ENCODE measurements around the gene PCED1A.

Gene PCED1A

DNA sequence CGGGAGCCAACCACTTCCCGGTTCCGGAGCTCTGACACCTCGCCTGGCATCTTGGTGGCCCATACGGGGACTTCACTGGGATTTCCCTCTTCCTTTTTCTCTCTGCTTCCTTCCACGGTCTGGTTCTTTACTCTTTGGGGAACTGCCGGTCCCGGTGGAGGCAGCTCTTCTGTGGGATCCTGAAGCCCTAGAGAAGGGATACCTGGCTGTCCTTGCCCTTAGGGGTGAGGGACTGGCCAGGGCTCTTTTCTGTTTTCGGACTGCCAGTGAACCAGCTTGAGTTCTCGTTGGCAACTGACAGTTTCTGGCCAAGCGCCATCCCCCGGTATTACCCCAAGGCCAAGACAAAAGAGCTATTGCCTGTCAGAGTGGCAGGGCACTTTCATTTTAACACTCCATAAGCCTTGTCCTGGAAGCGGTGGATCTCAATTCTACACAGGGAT lies 39.1 kb downstream of the PCED1A start:
- no peak for DNase-seq

DNA sequence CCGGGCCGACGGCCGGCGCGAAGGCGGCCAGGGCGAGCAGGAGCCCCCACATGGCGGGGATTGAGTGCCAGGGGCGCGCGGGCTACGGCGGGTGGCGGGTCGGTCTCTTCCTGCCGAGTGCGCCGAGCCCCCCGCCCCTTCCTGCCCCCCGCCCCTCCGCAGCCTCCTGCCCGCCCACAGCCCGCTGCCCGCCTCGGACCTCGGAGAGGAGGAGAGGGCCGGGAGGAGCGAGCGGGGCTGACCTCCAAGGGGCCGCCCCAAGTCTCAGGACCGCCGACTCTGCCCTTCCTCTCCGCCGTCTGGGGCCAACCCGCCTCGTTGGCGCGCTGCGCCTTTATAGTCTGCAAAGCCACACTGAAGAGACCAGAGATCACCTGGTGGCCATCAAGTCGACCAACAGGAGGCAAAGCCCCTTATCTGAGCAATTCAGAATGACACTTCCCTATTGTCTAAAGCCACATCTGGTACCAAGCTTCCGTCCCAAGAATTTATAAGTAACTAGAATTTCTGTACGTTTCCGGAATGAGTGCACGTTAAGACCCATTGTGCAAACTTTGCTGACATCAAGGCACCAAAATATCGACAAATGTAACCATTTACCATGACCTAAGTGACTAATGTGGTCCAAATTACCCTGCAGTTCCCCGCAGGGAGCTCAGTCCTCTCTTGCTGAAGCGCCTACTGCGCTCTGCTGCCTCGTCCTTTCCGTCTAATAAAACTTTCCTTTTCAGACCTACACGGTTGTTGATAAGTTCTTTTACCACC lies 39.8 kb downstream of the PCED1A start, which contains the start of gene CPXM1:
CPXM1 (minus strand) TSS at position 107 of the 765 bp plus-strand sequence; CDS start at position 52, 55 bp downstream.
- peak in 1 of 6 experiments; percentile 6 for DNase-seq

DNA sequence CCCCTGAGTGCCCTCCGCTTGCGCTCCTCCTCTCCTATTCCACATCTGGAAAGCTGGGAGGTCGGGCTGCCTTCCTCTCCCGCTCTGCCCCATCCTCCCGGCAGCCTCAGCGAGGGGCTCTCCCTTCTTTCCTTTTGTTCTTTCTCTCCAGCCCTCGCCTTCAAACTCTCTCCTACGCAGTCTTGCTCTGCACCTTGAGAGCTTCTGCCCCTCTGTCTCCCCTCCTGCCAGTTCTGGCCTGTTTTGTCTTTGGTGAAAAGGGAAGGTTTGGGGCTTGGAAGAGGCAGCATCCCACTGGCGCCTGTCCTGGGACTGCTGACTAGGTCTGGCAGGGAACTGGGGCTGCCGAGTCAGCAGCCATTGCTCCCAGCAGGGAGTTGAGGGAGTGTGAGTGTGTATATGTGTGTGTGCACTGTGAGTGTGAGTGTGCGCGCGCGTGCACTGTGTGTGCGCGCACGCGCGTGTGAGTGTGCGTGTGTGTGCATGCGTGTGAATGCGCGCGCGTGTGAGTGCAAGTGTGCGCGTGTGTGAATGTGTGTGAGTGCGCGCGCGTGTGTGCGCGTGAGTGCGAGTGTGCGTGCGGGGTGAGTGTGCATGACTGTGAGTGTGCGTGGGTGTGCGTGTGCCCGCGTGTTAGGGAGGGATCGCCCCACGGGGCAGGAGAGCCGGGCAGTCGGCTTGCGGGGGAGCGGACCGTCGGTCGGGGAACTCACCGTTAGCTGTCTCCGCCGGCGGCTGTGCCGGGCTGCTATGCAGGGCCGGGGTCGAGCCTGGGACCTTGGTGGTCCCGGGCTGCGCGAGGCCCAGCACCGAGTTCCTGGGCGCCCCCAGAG lies 40.6 kb downstream of the PCED1A start:
- no peak for DNase-seq

DNA sequence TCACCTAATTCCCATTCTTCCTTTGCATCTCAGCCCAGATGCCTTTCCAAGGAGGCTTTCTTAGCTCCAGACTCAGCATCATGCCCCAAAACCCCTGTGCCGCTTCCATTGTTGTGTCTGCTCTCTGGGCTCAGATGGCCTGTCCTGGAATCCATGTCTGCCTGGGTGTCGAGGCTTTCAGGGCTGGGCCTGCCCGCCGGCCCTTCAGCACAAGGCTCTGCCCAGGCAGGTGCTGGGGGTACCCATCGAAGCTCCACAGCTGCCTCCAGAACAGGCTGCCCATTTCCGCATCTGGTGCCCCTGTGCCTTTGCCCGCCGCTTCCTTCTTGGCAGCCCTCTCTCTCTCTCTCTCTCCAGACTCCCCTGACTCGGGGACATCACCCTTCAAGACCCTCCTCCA lies 41.2 kb downstream of the PCED1A start:
- DNase-seq: no peak

DNA sequence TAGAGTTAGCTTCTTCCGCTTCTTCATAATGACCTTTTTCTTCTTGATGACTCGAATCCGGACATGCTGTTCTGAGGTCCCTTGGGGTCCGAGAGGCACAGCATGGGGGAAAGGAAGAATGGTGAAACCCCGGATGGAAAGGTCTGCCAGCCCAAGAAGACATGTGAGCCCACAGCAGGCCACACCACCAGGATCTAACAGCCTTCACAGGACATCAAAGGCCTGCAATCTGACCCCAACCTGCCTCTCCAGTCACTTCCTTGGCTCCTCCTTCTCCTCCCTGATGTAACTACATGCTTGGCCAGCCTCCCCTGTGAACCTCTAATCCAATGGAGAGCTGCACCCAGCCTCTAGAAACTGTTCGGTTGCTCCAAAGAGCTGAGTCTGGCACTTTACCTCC lies 41.6 kb downstream of the PCED1A start:
- DNase-seq: no peak

DNA sequence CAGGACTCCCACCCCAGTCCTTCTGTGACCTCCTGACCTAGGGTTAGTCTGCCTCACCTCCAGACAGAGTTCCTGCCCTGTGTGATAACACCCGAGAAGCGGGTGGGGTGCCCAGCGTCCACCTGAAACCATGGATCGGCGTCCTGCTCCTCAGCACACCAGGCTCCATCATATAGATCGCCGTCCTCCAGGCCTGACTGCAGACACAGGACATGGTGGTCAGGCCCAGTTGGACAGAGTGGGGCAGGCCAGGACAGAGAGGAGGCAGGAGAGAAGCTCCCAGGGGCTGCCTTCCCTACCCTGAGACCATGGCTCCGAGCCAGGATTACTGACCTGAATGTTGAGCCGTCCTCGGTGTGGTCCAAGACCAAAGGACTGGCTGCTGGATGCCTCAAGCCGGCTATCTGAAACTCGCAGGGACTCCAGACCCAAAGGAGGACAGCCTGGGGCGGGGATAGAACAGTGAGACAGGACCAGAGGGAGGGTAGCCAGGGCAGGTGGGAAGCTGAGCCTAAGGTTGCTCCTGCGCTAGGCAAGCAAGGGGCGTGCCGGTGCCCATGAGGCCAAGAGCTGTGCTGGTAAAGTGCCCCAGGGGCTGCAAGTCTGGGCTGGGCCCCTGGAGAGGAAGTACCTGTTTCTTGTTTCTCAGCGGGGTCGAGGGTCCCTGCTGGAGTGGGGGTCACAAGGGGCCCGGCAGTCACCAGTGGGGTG lies 42.2 kb downstream of the PCED1A start:
- DNase-seq: no peak

DNA sequence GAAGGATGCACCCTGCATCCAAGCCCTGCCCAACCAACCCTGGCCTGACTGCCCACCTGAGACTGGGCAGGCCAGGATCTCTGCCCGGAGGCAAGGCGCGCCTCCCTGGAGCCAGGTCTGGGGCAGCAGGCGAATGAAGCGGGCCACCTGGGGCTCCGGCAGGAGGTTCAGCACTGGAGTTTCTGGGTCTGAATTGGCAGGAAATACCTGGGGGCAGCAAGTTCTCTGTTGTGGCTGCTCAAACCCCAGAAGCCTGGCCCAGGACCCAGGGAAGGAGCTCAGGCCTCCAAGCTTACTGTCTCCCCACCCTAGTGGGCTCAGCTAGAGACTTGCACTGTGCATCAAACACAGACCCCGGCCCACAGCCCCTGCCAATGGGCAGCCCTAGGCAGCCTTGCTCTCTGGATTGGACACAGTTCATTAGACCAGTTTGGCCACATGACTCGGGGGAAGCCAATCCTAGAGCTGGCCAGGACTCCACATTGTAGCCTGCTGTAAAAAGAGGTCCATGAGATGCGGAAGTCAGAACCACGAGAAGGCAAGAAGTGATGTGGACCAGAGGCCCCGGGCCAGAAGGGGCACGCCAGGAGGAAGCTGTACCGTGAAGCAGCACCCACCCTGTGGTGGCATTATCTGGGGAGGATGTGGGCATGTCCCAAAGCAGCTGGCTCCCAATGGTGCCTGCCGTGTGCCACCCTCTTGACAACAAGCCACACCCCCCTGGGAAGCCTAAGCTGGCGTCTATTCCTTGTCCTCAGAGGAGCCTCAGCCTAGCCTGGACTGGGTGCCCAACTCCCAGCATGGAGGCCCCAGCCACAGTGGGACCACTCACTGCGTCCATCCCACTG lies 43.1 kb downstream of the PCED1A start:
- no peak for DNase-seq

DNA sequence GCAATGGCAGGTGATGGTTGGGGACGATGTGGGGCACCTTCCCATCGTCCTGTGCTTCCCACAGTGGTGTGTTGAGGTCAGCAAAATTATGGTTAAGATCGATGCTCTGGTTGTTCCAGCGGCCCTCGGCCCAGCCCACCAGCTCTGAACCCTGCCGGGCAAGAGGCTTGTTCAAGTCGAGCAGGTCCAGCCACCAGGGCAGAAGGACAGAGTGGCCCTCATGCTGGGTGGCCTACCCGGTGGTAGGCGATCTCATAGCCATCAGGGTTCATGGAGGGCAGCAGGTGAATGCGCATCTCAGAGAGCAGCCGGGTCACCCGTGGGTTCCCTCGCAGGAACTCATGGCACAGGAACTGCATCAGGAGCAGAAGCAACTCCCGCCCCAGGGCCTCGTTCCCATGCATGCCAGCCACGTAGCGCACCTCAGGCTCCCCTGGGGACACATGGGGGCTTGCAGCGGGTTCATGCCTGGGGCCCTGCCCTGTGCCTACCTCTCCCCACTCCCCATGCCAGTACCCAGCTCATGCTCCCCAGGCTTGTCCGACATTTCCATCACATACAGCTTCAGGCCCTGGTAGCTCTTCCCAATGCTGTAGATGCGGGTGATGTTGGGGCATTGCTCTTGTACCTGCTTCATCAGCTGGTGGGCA lies 44.3 kb downstream of the PCED1A start:
- DNase-seq: no peak

DNA sequence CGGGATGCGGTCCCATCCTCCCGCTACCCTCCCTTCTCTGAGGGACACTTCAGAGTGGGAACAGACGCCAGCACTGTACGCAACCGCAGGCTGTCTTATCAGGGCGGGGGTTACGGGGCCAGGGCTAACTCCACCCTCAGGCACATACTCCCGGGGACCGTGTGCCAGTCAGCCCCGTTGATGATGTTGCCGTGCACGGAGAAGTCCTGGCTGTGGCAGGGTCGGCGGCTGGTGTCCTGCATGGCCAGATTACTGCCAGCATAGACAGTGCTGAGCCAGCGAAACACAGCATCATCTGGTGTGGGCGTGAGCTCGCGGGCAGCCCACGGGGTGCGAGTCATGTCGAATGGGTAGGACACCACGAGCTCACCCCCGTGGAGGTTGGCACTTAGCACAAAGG lies 45.0 kb downstream of the PCED1A start:
- no peak for DNase-seq

DNA sequence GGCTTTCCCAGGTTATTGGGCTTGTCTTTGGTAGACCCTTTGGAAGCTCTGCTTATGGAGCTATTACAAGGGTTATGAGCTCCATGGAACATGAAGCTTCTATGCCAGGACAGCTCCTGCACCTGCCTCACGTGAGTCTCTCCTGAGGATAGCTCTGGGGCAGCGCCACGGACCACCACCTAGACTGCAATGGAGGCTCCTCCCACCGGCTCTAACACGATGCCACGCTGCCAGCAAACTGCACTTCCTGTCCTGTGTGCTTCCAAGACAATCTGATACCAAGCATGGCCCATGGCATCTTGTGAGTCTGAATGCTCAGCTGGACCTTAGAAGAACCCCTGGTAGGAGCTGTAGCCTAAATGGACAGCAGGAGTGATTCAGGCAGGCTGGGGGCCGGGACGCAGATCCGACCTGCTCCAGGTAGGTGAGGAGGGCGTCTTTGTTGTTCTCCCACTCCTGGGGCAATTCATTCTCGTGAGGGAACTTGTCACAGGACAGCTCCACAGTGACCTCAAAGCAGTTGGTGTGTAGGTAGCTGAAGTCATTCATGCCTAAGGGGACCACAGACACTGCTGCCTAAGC lies 45.5 kb downstream of the PCED1A start:
- DNase-seq: no peak

DNA sequence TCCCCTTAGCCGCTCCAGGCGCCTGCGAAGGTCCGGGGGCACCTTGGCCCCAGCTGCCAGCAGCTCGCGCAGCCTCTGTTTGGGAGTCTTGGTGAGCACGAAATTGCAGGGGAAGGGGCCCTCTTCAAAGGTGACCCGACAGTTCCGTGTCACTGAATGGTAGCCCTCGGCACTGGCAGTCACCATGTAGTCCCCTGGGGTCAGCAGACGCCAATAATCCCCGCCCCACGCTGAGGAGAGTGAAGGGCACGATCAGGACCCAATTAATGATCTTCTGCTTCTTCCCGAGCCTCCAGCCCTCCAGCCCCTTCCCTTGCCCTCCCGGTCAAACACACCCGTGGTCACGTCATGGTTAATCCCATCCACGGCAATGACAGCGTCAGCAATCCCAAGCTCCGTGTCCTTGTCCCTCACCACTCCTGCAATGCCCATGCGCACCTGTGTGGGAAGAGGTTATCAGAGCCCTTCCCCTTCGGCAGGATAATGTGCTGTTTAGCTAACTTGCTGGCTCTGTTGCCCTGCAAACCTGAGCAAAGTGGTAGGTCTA lies 46.2 kb downstream of the PCED1A start:
- no peak for DNase-seq

DNA sequence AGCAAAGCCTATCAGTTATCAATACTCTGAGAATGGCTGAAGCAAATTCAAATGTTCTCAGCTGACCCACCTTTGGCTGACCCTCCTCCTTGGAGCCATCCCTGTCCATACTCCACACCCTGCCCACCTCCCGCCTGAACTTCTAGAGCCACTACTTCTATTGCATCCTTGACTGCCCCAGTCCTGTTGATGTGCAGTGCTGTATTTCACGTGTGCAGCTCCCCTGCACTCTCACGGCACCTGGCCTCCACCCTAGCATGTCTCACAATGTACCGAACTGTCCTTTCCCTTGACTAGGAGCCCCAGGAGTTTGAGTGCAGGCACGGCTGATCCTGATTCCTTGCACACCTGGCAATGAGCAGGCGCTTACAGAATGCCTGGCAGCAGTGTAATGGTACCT lies 47.0 kb downstream of the PCED1A start:
- DNase-seq: no peak
